ENCODE results near the gene TPMT.

TPMT gene

GRCh38 chr6:18117136-18117535 is 37.7 kb downstream of the TPMT start:
- DNase-seq (ENCODE audit: low read depth, low spot score): no peak

- DNase-seq (ENCODE audit: low read depth, low spot score): no peak
Observed at GRCh38 chr6:18115356-18115755, 39.5 kb downstream of the TPMT start.

- no peak for DNase-seq (ENCODE audit: low read depth, low spot score)
Observed at GRCh38 chr6:18110162-18110561, 44.7 kb downstream of the TPMT start.

GRCh38 chr6:18107061-18107460 is 47.8 kb downstream of the TPMT start:
- DNase-seq (ENCODE audit: low read depth, low spot score): no peak

- DNase-seq (ENCODE audit: low read depth, low spot score): no peak
Observed at GRCh38 chr6:18102783-18103509, 51.9 kb downstream of the TPMT start.

- DNase-seq (ENCODE audit: low read depth, low spot score): no peak
Observed at GRCh38 chr6:18101873-18102272, 53.0 kb downstream of the TPMT start.

- DNase-seq (ENCODE audit: low read depth, low spot score): no peak
Observed at GRCh38 chr6:18101271-18101670, 53.6 kb downstream of the TPMT start.

GRCh38 chr6:18100296-18100695 is 54.6 kb downstream of the TPMT start:
- DNase-seq (ENCODE audit: low read depth, low spot score): no peak

- no peak for DNase-seq (ENCODE audit: low read depth, low spot score)
Observed at GRCh38 chr6:18099511-18099910, 55.4 kb downstream of the TPMT start.

- DNase-seq (ENCODE audit: low read depth, low spot score): no peak
Observed at GRCh38 chr6:18096423-18096822, 58.5 kb downstream of the TPMT start.

- no peak for DNase-seq (ENCODE audit: low read depth, low spot score)
Observed at GRCh38 chr6:18091382-18091781, 63.5 kb downstream of the TPMT start.

GRCh38 chr6:18090349-18090786 is 64.5 kb downstream of the TPMT start:
- DNase-seq (ENCODE audit: low read depth, low spot score): no peak

- no peak for DNase-seq (ENCODE audit: low read depth, low spot score)
Observed at GRCh38 chr6:18088419-18089296, 66.2 kb downstream of the TPMT start.

GRCh38 chr6:18087396-18088165 is 67.3 kb downstream of the TPMT start:
- DNase-seq (ENCODE audit: low read depth, low spot score): no peak

GRCh38 chr6:18081025-18081668 is 73.7 kb downstream of the TPMT start:
- DNase-seq (ENCODE audit: low read depth, low spot score): no peak

GRCh38 chr6:18080544-18080943 is 74.3 kb downstream of the TPMT start:
- no peak for DNase-seq (ENCODE audit: low read depth, low spot score)

GRCh38 chr6:18078866-18079265 is 76.0 kb downstream of the TPMT start:
- no peak for DNase-seq (ENCODE audit: low read depth, low spot score)
